DMS79 treated with DMSO at 0.1 percent for 48 hours (cell line): Measurements from ENCODE around the gene AFTPH.
A peak's percentile ranks its signal among the peaks of the same experiment; 100 is the strongest.

Experiments
- DNase-seq: peaks from one replicate; lab custom pipeline; 2025; lab: John Stamatoyannopoulos, UW

Gene AFTPH

DNA sequence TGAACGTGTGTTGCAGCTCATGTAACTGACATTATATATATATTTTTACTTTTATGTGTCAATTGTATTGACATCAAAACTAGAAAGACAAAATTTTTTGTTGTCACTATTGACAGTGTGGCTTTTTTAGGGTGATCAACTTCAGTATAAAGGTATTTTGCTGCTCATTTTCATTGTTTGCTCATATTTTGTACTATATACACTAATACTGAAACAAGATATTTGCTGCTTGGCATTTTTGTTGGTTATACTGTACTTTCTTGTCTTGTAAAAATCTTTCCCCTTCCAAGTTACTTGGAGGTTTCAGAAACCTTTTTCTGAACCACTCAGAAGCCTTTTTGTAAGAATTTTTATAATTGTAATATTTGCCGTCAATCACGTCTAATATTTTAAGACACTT, 16.5 kb downstream of the AFTPH start:
- DNase-seq = no peak

DNA sequence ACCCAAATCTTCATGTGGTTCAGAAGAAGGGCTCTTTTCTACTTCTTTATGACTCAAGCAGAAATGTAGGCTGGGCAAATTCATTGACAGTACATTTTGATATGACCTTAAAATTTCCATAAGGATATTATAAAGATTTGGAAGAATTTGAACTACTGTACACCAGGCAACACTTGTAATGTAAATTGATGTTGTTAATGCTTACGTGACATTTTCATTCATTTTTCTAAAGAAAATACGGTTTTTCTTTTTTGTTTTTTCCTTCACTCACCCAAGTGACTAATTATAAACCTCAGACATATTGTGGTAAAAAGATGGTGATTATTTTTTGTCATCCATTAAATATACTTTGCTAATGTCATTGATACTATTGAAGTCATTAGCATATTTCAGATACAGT, 17.4 kb downstream of the AFTPH start:
- DNase-seq = no peak

GRCh38 chr2:64542071-64543007, 18.2 kb downstream of the AFTPH start:
- no peak for DNase-seq

DNA sequence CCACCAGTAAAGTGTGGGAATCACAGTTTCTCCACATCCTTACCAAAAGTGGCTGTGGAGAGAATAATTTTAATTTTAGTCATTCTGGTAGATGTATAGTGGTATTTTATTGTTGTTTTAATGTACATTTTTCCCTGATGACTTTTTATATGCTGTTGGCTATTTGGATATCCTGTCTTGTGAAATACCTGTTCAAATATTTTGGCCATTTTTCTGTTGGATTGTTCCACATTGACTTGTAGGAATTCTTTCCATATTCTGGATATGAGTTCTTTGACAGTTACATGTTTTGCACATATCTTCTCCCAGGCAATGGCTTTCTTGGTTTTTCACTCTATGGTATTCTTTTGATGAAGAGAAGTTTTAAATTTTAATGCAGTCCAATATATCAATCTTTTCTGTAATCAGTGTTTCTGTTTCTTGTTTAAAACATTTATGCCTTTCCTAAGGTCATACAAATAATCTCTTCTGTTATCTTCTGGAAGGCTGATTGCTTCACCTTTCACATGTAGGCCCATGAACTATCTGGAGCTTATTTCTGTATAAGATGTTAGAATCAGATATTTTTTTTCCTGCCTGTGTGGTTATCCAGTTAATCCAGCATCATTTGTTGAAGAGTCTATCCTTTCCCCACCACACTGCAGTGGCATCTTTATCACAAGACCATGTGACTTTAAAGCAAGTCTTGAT, 19.0 kb downstream of the AFTPH start:
- no peak for DNase-seq

- DNase-seq = no peak
These were observed 24.6 kb downstream of the AFTPH start for GRCh38 chr2:64548761-64549160.

DNA sequence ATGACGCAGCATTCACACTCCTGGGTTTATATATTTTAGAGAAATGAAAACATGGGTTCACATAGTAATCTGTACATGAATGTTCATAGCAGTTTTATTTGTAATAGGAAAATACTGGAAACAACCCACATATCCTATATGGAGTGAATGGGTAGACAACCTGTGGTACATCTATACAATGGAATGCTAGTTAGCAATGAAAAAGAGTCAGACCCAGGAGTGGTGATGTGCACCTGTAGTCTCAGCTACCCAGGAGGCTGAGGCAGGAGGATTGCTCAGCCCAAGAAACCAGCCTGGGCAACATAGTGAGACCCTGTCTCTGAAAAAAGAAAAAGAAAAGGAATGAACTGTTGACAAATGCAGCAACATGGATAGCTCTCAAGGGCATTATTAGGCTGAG, 25.9 kb downstream of the AFTPH start:
- DNase-seq = no peak

DNA sequence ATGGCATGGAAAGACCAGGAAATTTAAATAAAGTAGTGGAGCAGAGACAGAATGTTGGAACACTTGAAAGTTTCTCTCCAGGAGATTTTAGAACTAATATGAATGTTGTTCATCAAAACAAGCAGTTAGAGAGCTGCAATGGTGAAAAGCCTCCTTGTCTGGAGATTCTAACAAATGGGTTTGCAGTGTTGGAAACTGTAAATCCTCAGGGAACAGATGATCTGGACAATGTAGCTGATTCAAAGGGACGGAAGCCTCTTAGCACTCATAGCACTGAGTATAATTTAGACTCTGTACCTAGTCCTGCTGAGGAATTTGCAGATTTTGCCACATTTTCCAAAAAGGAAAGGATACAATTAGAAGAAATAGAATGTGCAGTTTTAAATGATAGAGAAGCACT, 27.7 kb downstream of the AFTPH start:
- no peak for DNase-seq

DNA sequence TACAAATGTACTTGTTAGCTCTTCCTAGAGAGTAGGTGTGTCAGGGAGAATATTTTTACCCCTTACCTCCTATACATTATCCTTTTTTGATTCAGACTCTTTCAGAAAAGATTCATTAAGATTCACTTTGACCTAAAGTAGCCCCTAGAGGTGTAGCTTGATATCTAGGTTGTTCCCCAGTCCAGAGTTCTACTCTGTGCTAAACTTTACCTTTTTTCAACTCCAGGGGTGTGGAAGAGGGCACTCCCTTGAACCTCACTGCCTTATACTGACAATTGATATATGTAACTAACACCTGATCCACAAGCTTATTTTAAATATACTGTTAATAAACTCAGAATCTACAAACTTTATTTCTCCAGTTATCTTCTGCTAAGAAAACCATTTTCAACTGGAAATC, 30.0 kb downstream of the AFTPH start:
- DNase-seq = no peak

DNA sequence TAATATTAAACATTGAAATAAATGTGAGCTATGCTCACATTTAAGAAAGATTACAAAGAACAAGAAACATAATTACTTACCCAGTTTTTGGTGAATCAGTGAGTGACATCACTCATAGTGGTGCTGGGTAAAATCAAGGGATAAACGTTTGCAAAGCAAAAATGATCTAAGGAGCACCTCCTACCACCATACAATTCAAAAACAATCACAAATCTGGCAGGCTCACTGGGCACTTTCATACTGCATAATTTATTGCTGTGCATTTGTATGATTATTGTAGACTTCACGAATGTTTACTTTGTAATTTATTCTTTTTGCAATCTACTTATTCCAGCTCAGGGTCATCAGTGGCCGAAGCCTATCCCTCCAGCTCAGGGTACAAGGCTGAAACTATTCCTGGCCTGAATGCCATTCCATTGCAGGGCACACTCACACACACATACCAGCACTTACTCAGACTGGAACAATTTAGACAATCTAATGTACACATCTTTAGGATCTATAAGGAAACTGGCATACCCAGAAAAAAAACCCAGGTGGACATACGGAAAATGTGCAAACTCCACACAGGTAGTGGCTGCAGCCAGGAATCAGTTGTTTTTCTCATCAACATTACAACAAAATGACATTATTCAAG, 34.4 kb downstream of the AFTPH start:
- DNase-seq = no peak

DNA sequence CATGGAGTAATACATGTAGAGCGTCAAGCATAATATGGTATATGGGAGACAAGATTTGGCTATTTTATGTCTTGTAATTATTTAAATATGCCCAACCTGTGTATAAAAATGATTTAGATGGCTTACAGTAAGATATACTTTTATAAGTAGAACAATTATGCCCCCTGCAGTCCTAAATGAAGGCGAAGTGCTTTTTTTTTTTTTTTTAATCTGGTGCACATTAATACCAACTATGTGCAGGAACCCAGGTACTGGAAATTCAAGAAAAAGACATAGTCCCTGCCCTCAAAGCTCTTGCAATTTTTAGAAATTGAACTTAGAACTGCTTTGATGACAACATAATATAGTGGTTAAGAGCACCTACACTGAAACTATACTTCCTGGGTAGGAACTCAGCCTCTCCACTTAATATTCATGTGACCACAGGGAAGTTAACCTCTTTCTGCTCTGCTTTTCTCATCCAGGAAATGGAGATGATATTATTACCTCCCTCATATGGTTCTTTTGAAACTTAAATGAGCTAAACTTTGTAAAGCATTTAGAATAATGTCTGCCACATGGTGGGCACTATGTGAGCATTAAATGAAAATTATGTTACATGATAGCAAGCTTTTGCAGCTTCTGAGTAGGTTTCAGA, 38.1 kb downstream of the AFTPH start:
- DNase-seq = peak; percentile 8

- DNase-seq = no peak
These were observed 39.4 kb downstream of the AFTPH start for GRCh38 chr2:64563436-64563938.

- DNase-seq = no peak
These were observed 42.0 kb downstream of the AFTPH start for GRCh38 chr2:64565949-64566710.

DNA sequence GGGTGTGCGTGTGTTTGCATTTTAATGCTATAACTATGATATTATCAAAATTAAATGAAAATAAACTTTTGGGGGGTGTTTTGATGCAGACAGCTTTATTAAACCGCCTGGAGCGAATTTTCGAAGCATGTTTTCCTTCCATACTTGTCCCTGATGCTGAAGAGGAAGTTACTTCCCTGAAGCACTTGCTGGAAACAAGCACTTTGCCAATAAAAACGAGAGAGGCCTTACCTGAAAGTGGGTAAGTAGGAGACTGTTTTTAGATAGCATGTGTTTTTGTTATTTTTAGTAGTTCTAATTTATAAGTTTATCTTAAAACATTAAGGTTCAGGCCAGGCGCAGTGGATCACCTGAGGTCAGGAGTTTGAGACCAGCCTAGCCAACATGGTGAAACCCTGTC, 43.3 kb downstream of the AFTPH start:
- no peak for DNase-seq

DNA sequence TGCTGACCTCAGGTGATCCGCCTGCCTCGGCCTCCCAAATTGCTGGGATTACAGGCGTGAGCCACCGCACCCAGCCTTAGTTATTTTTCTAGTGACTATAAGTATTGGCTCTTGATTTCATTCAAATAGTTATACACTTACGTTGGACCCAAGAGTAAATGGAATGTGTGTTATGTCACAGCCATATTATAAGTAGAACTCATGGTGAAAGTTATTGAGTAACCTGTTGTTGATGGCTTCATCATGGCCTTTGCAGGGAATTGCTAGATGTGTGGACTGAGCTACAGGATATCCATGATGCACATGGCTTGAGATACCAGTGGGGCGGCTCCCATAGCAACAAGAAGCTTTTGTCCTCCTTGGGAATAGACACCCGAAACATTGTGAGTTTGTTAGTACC, 44.7 kb downstream of the AFTPH start:
- DNase-seq = no peak

GRCh38 chr2:64574871-64575270, 50.7 kb downstream of the AFTPH start:
- no peak for DNase-seq

DNA sequence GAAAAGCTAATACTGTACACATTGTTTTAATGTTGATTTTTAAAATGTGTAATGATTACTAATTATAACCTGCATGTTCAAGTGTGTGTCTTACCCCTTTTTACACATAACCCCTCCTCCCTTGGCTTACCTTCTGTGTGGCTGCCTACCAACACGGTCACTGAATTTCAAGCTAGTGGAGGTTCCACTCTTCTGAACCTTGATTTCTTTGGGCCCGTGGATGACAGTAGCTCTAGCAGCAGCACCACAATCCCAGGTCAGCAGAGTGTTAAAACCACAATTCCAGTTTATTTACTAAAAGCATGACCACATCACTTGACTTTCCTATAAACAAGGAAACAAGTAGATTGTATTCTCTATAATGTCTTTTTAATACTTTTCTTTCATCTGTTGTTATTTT, 56.9 kb downstream of the AFTPH start:
- no peak for DNase-seq

DNA sequence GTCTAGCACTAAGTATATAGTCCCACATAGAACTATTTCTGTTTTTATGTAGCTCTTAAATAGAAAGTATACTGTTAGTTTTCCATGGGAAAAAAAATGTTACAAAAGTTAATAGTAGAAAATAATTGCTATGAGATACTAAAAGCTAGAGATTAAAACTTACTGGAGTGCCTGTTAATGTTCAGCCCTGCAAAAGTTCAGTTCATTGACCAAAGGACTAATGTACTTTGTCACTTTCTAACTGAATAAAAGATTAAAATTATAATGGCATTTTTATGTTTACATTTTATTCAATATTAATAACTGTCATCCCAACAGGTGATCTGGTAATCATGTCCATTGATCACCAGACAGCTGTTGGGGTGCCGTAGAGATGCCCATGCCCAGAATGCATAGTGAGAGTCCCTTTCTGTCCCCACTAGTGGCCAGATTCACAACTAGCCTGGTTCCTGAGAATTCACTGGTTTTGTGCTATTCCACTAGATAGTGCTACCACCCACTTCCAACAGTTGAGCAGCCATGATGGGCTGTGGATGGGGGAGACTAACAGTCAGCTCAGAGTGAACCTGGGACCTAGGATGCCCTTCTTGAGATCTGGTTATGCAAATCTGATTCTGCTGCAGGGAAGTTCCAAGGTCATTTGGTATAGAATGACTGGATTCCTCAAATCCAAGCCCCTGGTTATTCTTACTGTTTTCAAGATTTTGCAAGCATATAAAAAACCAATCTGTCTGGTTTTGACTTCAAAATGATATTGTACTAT, 57.8 kb downstream of the AFTPH start:
- no peak for DNase-seq

DNA sequence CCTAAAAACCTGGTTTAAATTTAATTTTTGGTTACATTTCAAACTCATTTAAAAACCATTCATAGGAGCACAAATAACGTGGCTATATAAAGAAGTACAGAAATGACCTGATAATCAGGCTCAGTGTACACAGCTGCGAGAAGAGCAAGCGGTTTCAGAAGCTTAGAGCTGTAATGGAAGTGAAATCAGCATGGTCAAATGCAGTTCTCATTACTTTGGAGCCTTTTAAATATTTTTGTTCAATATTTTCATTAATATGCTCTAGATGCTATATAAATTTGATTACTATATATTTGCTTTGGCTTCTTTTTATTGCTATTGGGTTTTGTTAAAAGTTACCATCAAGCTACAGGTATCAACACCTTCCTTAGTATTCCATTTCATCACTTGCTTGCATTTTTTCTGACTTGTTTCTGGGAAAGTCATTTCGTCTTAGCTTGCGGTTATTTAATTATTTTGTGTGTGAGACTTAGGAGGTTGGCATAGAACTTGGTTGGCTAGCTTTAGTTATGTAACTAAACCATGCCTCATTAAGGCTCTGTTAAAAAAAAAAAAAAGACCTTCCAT, 58.7 kb downstream of the AFTPH start:
- no peak for DNase-seq

GRCh38 chr2:64586054-64586453, 61.9 kb downstream of the AFTPH start:
- no peak for DNase-seq

- peak; percentile 39 for DNase-seq
These were observed 62.9 kb downstream of the AFTPH start for GRCh38 chr2:64586883-64587481.
